CD4-positive, alpha-beta T cell (primary cell): Measurements from ENCODE around the gene TCFL5. TPM values are rescaled to one million over a fixed set of nuclear protein-coding genes. Genes with fewer than 3 reads are reported as not detected.

Experiments used
- ATAC-seq: fragments of 200-7000 bp; cut with Tn5 transposase; one replicate; pipeline ENCODE4 v1.10.0; 2022; ENCODE audit warnings: mild to moderate bottlenecking; ENCODE audit not compliant: poor library complexity
- CTCF ChIA-PET: fragments of 350-600 bp; sonication (Branson Sonifier 250); formaldehyde crosslinking; loops from one replicate; lab custom pipeline; 2021; ENCODE audit warnings: antibody characterized with exemption, inconsistent platforms; lab: Charles Lee
- POLR2A ChIA-PET: fragments of 350-600 bp; sonication (Branson Sonifier 250); formaldehyde crosslinking; loops from one replicate; lab custom pipeline; 2021; ENCODE audit warnings: antibody characterized with exemption, inconsistent platforms; lab: Charles Lee
- DNase-seq, 14 experiments: peaks; one replicate each; pipeline ENCODE4 v3.0.0-alpha.2; 2013 to 2020; ENCODE audit warnings: mixed read lengths in 2 of 14
- H3K27ac ChIP-seq, 2 donors: one replicate each; pipeline versions ENCODE4 v1.5.1 to v1.7.0; 2013; ENCODE audit warnings: low read length in 2 of 2, low read depth in 1 of 2, mild to moderate bottlenecking in 1 of 2
- H3K27me3 ChIP-seq, 2 experiments: 1 replicate in 1 of 2; 2 replicates in 1 of 2; pipeline versions ENCODE4 v1.6.1 to v1.7.0; 2013; ENCODE audit warnings: low read length in 2 of 2, control low read depth in 1 of 2, mild to moderate bottlenecking in 1 of 2, moderate library complexity in 1 of 2; ENCODE audit not compliant: insufficient read depth in 2 of 2, control insufficient read depth in 1 of 2
- H3K36me3 ChIP-seq: one replicate; pipeline ENCODE4 v1.6.1; 2013; ENCODE audit warnings: low read length, control low read depth; ENCODE audit not compliant: insufficient read depth
- H3K4me1 ChIP-seq: one replicate; pipeline ENCODE4 v1.6.1; 2013; ENCODE audit warnings: low read length, control low read depth; ENCODE audit not compliant: insufficient read depth
- H3K4me3 ChIP-seq: one replicate; pipeline ENCODE4 v1.5.1; 2013; ENCODE audit warnings: mild to moderate bottlenecking, low read length, moderate library complexity
- H3K9me3 ChIP-seq, 2 experiments: 1 replicate in 1 of 2; 2 replicates in 1 of 2; pipeline versions ENCODE4 v1.6.1 to v1.7.0; 2013; ENCODE audit warnings: low read length in 2 of 2, mild to moderate bottlenecking in 2 of 2, control low read depth in 1 of 2, moderate library complexity in 1 of 2; ENCODE audit not compliant: control insufficient read depth in 1 of 2, insufficient read depth in 1 of 2
- H3K27ac Mint-ChIP-seq: one replicate; pipeline ENCODE4 v1.8.0; 2020; ENCODE audit warnings: mixed read lengths
- H3K27me3 Mint-ChIP-seq: one replicate; pipeline ENCODE4 v1.8.0; 2021; ENCODE audit warnings: mixed read lengths
- H3K36me3 Mint-ChIP-seq: one replicate; pipeline ENCODE4 v1.8.0; 2021; ENCODE audit warnings: low read depth, mixed read lengths
- H3K4me1 Mint-ChIP-seq: one replicate; pipeline ENCODE4 v1.8.0; 2021; ENCODE audit warnings: low read depth, mixed read lengths
- H3K4me3 Mint-ChIP-seq: one replicate; pipeline ENCODE4 v1.8.0; 2020; ENCODE audit warnings: mild to moderate bottlenecking, mixed read lengths
- H3K9me3 Mint-ChIP-seq: one replicate; pipeline ENCODE4 v1.8.0; 2020; ENCODE audit warnings: mixed read lengths
- intact Hi-C, 2 experiments: fragments of 100-400 bp; cut with DNase I in 1 of 2; cut with micrococcal nuclease in 1 of 2; formaldehyde crosslinking; loops; one replicate each; pipeline versions ENCODE4 v1.15.1 to v1.9.0; 2023 to 2025; cut with DNase I, micrococcal nuclease
- polyA plus RNA-seq, 2 donors: library from polyadenylated mRNA; unstranded; fragments of 120-200 nt; gene quantifications; one replicate each; pipeline ENCODE4 v1.2.1, GENCODE V29; 2013
- total RNA-seq, 174 experiments: library from RNA in 2 of 174; stranded (reverse) in 2 of 174; gene quantifications; one replicate each; pipeline ENCODE4 v1.2.3 and lab custom pipeline; 2021 to 2026
- TF ChIP-seq, protein P1 (sequence below): fragments of 200-600 bp; IDR thresholded peaks from one replicate; pipeline ENCODE4 v1.8.0; 2022; ENCODE audit warnings: antibody characterized with exemption, mild to moderate bottlenecking

TCFL5 gene
- total RNA-seq = 1 to 10 TPM; 5.9 to 6.3 TPM
- 6.4 TPM for polyA plus RNA-seq (2013, experiment 1 of 2)
- polyA plus RNA-seq (2013, experiment 2 of 2) = 5.2 TPM
- 4.5 to 30.3 (median 13.3) reads per million in 172 experiments for total RNA-seq (lab: John Stamatoyannopoulos, UW)

DNA sequence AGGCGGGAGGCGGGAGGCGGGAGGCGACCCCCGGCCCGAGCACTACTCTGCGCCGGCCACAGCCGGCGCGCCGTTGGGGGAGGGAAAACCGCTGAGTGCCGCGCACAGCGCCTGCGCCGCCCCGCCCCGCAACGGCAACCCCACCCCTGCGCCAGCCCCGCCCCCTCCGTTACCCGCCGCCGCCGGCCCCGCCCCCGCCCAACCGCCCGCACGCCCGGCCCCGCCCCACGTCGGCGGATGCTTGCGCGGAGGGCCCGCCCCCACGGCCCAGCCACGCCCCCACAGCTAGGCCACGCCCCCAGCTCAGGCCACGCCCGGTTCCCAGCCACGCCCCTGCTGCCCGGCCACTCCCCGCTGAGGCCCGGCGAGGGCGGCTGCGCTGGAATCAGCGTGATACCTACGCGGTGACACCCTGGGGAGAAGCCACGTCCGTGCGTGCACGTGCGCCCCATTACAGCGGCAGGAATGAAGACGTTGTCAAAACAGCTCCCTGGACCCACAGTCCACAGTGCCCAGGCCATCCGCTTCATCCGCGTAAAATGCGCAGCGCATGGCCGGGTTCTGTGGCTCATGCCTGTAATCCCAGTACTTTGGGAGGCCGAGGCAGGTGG lies at the start of gene TCFL5:
TCFL5 (minus strand) TSS at position 97 of the 611 bp plus-strand sequence. CDS start 152 bp downstream, outside the sequence.
- Mint-ChIP-seq H3K4me3 (peak within 1 kb of the TSS; percentile 83), H3K4me1 (peaks cover 27% of the 10 kb centered on the region), H3K36me3 (peaks cover 19% of the 10 kb centered on the region), H3K9me3 (no peaks in the 10 kb centered on the region), H3K27ac (peak within 1 kb of the TSS; percentile 83), H3K27me3 (no peaks in the 10 kb centered on the region)
- Histone ChIP-seq H3K4me1 (peaks cover 13% of the 10 kb centered on the region), H3K36me3 (no peaks in the 10 kb centered on the region), H3K27ac (peak within 1 kb of the TSS in 1 of 2 donors; percentile 21), H3K9me3 (peaks cover 0 to 6% of the 10 kb centered on the region in 2 experiments), H3K27me3 (no peaks in the 10 kb centered on the region), H3K4me3 (peak within 1 kb of the TSS; percentile 39)
- ChIA-PET POLR2A (interaction anchor here (0.9 to 2.5 kb wide), 18 partner anchors 9 to 1094 kb away, joined by 3 to 20 read pairs (median 7); partner anchors contain the start of genes COL9A3, DIDO1, GID8 and MRGBP), CTCF (interaction anchor here (1.4 kb wide), 1 partner anchor 111 kb away, joined by 3 read pairs; no protein-coding TSS in a partner anchor)
- TF ChIP-seq, protein P1, sequence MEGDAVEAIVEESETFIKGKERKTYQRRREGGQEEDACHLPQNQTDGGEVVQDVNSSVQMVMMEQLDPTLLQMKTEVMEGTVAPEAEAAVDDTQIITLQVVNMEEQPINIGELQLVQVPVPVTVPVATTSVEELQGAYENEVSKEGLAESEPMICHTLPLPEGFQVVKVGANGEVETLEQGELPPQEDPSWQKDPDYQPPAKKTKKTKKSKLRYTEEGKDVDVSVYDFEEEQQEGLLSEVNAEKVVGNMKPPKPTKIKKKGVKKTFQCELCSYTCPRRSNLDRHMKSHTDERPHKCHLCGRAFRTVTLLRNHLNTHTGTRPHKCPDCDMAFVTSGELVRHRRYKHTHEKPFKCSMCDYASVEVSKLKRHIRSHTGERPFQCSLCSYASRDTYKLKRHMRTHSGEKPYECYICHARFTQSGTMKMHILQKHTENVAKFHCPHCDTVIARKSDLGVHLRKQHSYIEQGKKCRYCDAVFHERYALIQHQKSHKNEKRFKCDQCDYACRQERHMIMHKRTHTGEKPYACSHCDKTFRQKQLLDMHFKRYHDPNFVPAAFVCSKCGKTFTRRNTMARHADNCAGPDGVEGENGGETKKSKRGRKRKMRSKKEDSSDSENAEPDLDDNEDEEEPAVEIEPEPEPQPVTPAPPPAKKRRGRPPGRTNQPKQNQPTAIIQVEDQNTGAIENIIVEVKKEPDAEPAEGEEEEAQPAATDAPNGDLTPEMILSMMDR = no peak
- intact Hi-C loops = loop anchor here in 1 of 2 experiments (2.0 to 5.0 kb wide), 3 partner anchors 35 to 67 kb away; no protein-coding TSS in a partner anchor
- DNase-seq (peak; percentile 88 to 98 (median 92)), ATAC-seq (peak; percentile 87)

DNA sequence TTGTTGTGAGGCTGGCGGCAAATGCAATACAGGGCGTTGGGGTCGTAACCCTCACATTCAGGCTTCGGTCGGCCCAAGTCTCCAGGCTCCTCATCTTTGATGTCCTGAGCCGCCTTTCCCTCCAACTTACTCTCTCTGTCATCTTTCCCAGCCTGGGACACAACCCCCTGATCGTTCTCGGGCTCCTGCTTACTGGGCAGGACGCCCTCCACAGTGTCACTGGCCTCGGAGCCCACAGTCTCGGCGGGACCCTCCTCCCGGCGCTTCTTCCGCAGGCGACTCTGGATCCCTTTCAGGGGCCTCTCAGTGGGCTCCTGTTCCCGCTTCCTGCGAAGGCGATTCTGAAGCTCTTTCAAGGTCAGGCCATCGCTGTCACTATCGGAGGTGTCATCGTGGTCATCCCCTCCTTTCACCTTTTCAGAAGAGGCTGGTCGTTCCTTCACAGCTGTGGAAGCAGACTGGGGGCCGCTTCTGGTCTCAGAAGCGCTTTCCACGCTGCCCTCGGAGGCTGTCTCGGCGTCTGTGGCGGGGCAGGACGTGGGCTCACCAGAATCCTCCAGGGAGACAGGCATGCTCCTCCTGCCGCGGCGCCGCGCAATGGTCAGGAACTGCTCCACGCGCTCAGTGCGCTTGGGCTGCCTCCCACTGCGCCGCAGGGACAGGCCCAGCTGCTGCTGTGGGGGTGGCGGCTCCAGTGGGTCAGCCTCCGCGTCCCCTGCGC lies 49.3 kb upstream of the TCFL5 start:
- ChIA-PET POLR2A (interaction anchor here (1.5 kb wide), 1 partner anchor 8 kb away, joined by 5 read pairs; no protein-coding TSS in a partner anchor), CTCF (interaction anchor here (1.7 kb wide), 1 partner anchor 10 kb away, joined by 7 read pairs; no protein-coding TSS in a partner anchor)
- no peak overlapping the region for H3K27ac ChIP-seq
- H3K4me3 ChIP-seq = no peak overlapping the region
- intact Hi-C loops = no loop called here
- H3K4me1 Mint-ChIP-seq = peaks cover 64% of the 10 kb centered on the region
- TF ChIP-seq, protein P1 = no peak
- no peaks in the 10 kb centered on the region for H3K27me3 Mint-ChIP-seq
- H3K27ac Mint-ChIP-seq = no peak overlapping the region
- peaks cover 36% of the 10 kb centered on the region for H3K4me1 ChIP-seq
- ATAC-seq = no peak
- peaks cover 80% of the 10 kb centered on the region for H3K36me3 ChIP-seq
- no peak overlapping the region for H3K4me3 Mint-ChIP-seq
- DNase-seq = no peak
- no peaks in the 10 kb centered on the region for H3K9me3 Mint-ChIP-seq
- H3K9me3 ChIP-seq = no peaks in the 10 kb centered on the region
- peaks cover 83% of the 10 kb centered on the region for H3K36me3 Mint-ChIP-seq
- H3K27me3 ChIP-seq = no peaks in the 10 kb centered on the region

DNA sequence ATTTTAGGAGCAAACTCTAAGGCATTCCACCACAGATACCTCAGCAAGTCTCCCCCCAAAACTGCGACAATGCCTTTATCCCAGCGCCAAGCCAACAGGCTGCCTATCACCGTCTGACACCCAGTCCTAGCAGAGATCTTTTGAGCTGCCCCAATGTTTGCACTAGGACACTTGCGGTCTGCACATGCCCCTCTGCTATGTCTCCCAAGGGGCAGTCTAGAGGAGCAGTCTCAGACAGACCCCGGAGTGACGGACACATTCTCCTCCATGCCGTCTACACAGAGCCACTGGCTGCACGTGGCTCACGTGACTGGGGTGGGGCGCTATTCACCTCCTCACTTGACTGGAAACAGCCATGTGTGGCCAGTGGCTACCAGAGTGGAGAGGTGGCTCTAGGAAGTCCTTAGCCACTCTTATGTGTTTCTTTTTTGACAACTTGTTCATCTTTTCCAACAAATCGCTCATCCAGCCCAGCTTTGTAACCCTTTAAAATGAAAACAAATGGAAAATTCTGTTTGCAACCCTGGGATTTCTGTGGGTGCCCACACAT lies 48.7 kb upstream of the TCFL5 start:
- ChIA-PET POLR2A (interaction anchor here (1.5 kb wide), 1 partner anchor 9 kb away, joined by 5 read pairs; no protein-coding TSS in a partner anchor), CTCF (no interaction called here)
- Mint-ChIP-seq H3K4me3 (no peak overlapping the region), H3K4me1 (peaks cover 58% of the 10 kb centered on the region), H3K36me3 (peaks cover 89% of the 10 kb centered on the region), H3K27ac (peak overlapping the region; percentile 10), H3K9me3 (no peaks in the 10 kb centered on the region), H3K27me3 (no peaks in the 10 kb centered on the region)
- DNase-seq = no peak
- Histone ChIP-seq H3K9me3 (no peaks in the 10 kb centered on the region), H3K36me3 (peaks cover 86% of the 10 kb centered on the region), H3K27ac (no peak overlapping the region), H3K27me3 (no peaks in the 10 kb centered on the region), H3K4me1 (peaks cover 33% of the 10 kb centered on the region), H3K4me3 (no peak overlapping the region)
- TF ChIP-seq, protein P1 = no peak
- ATAC-seq = no peak
- intact Hi-C loops = no loop called here
